ENCODE measurements around the gene INPP5F.

The INPP5F gene

GRCh38 chr10:119805702-119806230, 79.9 kb downstream of the INPP5F start:
- Histone ChIP-seq H3K27me3 (ENCODE audit: insufficient read depth, poor library complexity, severe bottlenecking) (no peaks in the 10 kb centered on the region), H3K4me3 (replicated peaks; ENCODE audit: insufficient read depth, low read length) (no peak overlapping the region), H3K27ac (replicated peaks) (no peak overlapping the region)
- TF ChIP-seq SPI1 (IDR thresholded peaks at IDR 0.05; ENCODE audit: borderline replicate concordance, low read depth) (no peak), POLR2AphosphoS5 (IDR thresholded peaks at IDR 0.05; ENCODE audit: low read depth) (no peak), REST (IDR thresholded peaks at IDR 0.05; ENCODE audit: insufficient replicate concordance, low read depth) (no peak), GABPA (IDR thresholded peaks at IDR 0.05; ENCODE audit: low read depth) (no peak), CTCF (IDR thresholded peaks at IDR 0.05; ENCODE audit: insufficient read depth, low read length) (no peak)
- DNase-seq (ENCODE audit: low read depth in 1 of 2, low spot score in 1 of 2), result no peak

- no peaks in the 10 kb centered on the region for H3K27me3 ChIP-seq (ENCODE audit: insufficient read depth, poor library complexity, severe bottlenecking)
- H3K27ac ChIP-seq (replicated peaks), result no peak overlapping the region
- TF ChIP-seq GABPA (IDR thresholded peaks at IDR 0.05; ENCODE audit: low read depth) (no peak), SPI1 (IDR thresholded peaks at IDR 0.05; ENCODE audit: borderline replicate concordance, low read depth) (no peak), REST (IDR thresholded peaks at IDR 0.05; ENCODE audit: insufficient replicate concordance, low read depth) (no peak), POLR2AphosphoS5 (IDR thresholded peaks at IDR 0.05; ENCODE audit: low read depth) (no peak), CTCF (IDR thresholded peaks at IDR 0.05; ENCODE audit: insufficient read depth, low read length) (no peak)
- H3K4me3 ChIP-seq (replicated peaks; ENCODE audit: insufficient read depth, low read length), result no peak overlapping the region
- DNase-seq (ENCODE audit: low read depth in 1 of 2, low spot score in 1 of 2), result no peak
Measured at GRCh38 chr10:119806334-119807130, 80.7 kb downstream of the INPP5F start.

- peak overlapping the region; percentile 36 for H3K27ac ChIP-seq (replicated peaks)
- DNase-seq (ENCODE audit: low read depth in 1 of 2, low spot score in 1 of 2), result peak in 1 of 2 experiments; percentile 65
Measured at GRCh38 chr10:119807960-119808697, 82.3 kb downstream of the INPP5F start.

More at GRCh38 chr10:119807960-119808697, 82.3 kb downstream of the INPP5F start:
- TF ChIP-seq POLR2AphosphoS5 (IDR thresholded peaks at IDR 0.05; ENCODE audit: low read depth) (peak; percentile 91), CTCF (IDR thresholded peaks at IDR 0.05; ENCODE audit: insufficient read depth, low read length) (no peak)
- H3K4me3 ChIP-seq (replicated peaks; ENCODE audit: insufficient read depth, low read length), result no peak overlapping the region
- H3K27me3 ChIP-seq (ENCODE audit: insufficient read depth, poor library complexity, severe bottlenecking), result no peaks in the 10 kb centered on the region

All from HL-60 (cell line).